A549 (cell line): ENCODE measurements around the gene PBRM1.

ENCODE experiments used
- CEBPB ChIP-seq, 2 experiments: fragments of >200 bp in 1 of 2; sonication (Bioruptor Twin) in 1 of 2; formaldehyde crosslinking in 1 of 2; IDR thresholded peaks; 2 replicates each; pipeline ENCODE4 v1.6.1; 2012 to 2016
- TF ChIP-seq, protein P1 (sequence below): fragments of >200 bp; sonication (Bioruptor Twin); formaldehyde crosslinking; IDR thresholded peaks from 3 replicates; pipeline ENCODE4 v1.5.1; 2016
- TF ChIP-seq, protein P2 (sequence below): fragments of 450-650 bp; IDR thresholded peaks from 2 replicates; pipeline ENCODE4 v1.6.1; 2014; ENCODE audit warnings: antibody characterized with exemption
- TF ChIP-seq, protein P3 (sequence below): IDR thresholded peaks from 2 replicates; pipeline ENCODE4 v1.6.1; 2012

DNA sequence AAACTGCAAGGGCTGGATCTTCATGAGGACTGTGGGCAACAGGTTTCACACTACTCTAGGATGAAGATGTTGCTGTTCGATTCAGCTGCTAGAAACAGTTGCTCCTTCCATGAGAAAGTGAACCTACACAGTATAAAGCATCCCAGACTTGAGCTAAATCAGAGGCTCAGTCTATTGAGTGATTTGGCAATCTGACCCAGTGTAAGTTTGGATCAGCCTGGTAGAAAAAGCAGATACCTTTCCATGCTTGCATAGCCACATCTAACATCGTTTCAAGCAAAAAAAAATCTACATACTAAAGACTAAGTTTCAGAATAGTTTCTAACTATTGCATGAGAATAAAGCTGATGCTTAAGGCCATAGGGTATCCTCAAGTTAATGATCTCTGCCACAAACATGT is 144.7 kb downstream of the PBRM1 start:
- TF ChIP-seq, protein P1, sequence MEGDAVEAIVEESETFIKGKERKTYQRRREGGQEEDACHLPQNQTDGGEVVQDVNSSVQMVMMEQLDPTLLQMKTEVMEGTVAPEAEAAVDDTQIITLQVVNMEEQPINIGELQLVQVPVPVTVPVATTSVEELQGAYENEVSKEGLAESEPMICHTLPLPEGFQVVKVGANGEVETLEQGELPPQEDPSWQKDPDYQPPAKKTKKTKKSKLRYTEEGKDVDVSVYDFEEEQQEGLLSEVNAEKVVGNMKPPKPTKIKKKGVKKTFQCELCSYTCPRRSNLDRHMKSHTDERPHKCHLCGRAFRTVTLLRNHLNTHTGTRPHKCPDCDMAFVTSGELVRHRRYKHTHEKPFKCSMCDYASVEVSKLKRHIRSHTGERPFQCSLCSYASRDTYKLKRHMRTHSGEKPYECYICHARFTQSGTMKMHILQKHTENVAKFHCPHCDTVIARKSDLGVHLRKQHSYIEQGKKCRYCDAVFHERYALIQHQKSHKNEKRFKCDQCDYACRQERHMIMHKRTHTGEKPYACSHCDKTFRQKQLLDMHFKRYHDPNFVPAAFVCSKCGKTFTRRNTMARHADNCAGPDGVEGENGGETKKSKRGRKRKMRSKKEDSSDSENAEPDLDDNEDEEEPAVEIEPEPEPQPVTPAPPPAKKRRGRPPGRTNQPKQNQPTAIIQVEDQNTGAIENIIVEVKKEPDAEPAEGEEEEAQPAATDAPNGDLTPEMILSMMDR = no peak
- TF ChIP-seq CEBPB (IDR thresholded peaks at IDR 0.05) = peak; percentile 85 to 88; a peak in 3 of 4 replicates
- TF ChIP-seq, protein P2, sequence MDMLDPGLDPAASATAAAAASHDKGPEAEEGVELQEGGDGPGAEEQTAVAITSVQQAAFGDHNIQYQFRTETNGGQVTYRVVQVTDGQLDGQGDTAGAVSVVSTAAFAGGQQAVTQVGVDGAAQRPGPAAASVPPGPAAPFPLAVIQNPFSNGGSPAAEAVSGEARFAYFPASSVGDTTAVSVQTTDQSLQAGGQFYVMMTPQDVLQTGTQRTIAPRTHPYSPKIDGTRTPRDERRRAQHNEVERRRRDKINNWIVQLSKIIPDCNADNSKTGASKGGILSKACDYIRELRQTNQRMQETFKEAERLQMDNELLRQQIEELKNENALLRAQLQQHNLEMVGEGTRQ = no peak
- TF ChIP-seq, protein P3, sequence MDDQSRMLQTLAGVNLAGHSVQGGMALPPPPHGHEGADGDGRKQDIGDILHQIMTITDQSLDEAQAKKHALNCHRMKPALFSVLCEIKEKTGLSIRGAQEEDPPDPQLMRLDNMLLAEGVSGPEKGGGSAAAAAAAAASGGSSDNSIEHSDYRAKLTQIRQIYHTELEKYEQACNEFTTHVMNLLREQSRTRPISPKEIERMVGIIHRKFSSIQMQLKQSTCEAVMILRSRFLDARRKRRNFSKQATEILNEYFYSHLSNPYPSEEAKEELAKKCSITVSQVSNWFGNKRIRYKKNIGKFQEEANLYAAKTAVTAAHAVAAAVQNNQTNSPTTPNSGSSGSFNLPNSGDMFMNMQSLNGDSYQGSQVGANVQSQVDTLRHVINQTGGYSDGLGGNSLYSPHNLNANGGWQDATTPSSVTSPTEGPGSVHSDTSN = no peak
